Lower leg skin (tissue), 4 donors: ENCODE measurements around the gene TAC3. TPM values are rescaled to one million over a fixed set of nuclear protein-coding genes. Genes with fewer than 3 reads are reported as not detected.

Experiments
- total RNA-seq, 4 donors: library from RNA; depleted of rRNA; stranded (reverse); fragments of >200 nt; gene quantifications; one replicate each; pipeline ENCODE4 v1.1.0, GENCODE V29; 2016

Gene TAC3
- total RNA-seq, 4 donors from 2014 or later = 0.46 TPM; not detected in 3

Other genes with a start within 250 kb of the TAC3 start
- 100 to 1,000 TPM in 2 of 4 donors, 10 to 100 TPM in 2; 71.0 to 161 (median 105) TPM for gene SDR9C7, start 82.1 kb downstream of the TAC3 start, total RNA-seq
- gene RDH16, start 58.9 kb downstream of the TAC3 start, total RNA-seq = 1 to 10 TPM in 2 of 4 donors, under 1 TPM in 2; 0.84 to 4.7 (median 1.0) TPM
- 1 to 10 TPM; 5.2 to 6.1 (median 6.1) TPM for gene ZBTB39, start 10.0 kb downstream of the TAC3 start, total RNA-seq
- gene MYO1A, start 33.6 kb upstream of the TAC3 start, total RNA-seq = 1 to 10 TPM in 1 of 4 donors, under 1 TPM in 2, not detected in 1; 0.30 to 2.0 (median 0.39) TPM
- gene NEMP1, start 62.3 kb upstream of the TAC3 start, total RNA-seq = 1 to 10 TPM; 7.0 to 9.2 (median 7.9) TPM
- 10 to 100 TPM; 44.1 to 89.6 (median 64.6) TPM for gene NAB2, start 72.6 kb upstream of the TAC3 start, total RNA-seq
- 100 to 1,000 TPM; 105 to 210 (median 129) TPM for gene STAT6, start 94.8 kb upstream of the TAC3 start, total RNA-seq
- 100 to 1,000 TPM in 2 of 4 donors, 10 to 100 TPM in 2; 93.4 to 156 (median 101) TPM for gene LRP1, start 112.0 kb upstream of the TAC3 start, total RNA-seq
- not detected for gene LRP1-AS, start 131.1 kb upstream of the TAC3 start, total RNA-seq
- 10 to 100 TPM; 18.4 to 21.3 (median 19.9) TPM for gene NXPH4, start 200.3 kb upstream of the TAC3 start, total RNA-seq
- gene SHMT2, start 213.2 kb upstream of the TAC3 start, total RNA-seq = 10 to 100 TPM; 62.4 to 71.8 (median 67.4) TPM
- 1 to 10 TPM in 2 of 4 donors, under 1 TPM in 2; 0.71 to 3.8 (median 1.5) TPM for gene STAC3, start 234.7 kb upstream of the TAC3 start, total RNA-seq